ENCODE results near the gene SVBP.
"Not testable (repeated sequence)": the region's sequence is repeated elsewhere in the genome, so short reads cannot be mapped to it uniquely, and the experiment has no call there.

The SVBP gene

DNA sequence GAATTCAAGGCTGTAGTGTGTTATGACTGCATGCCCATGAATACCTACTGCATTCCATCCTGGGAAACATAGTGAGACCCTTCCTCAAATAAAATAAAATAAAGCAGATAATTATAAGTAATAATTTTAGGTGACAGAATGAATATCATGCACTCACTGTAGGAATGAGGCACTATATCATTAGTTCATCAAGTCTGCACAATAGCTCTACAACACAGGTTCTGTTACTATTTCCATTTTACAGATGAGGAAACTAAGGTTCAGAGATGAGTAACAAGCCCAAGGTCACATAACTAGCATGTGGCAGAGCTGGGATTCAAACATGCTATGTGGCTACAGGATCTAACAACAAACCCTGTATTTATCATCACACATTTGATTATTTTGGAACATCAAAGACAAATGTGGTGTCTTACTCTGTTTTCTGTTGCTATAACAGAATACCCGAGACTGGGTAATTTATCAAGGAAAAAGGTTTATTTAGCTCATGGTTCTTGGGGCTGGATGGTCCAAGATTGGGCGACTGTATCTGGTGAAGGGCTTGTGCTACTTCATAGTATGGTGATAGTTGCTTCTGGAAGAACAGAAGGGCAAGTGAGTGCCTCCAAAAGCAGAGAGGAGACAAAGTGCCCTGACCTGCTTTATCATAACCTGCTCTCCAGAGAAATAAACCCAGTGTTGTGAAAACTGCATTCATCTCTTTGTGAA is 24.4 kb upstream of the SVBP start:
- in situ Hi-C loops (cut with MboI; ENCODE audit: low sequenced_read_pairs): no loop called here

GRCh38 chr1:42841010-42841409 is 23.8 kb upstream of the SVBP start:
- in situ Hi-C loops (cut with MboI; ENCODE audit: low sequenced_read_pairs): no loop called here

- in situ Hi-C loops (cut with MboI; ENCODE audit: low sequenced_read_pairs): no loop called here
Observed at GRCh38 chr1:42838482-42839190, 21.4 kb upstream of the SVBP start.

DNA sequence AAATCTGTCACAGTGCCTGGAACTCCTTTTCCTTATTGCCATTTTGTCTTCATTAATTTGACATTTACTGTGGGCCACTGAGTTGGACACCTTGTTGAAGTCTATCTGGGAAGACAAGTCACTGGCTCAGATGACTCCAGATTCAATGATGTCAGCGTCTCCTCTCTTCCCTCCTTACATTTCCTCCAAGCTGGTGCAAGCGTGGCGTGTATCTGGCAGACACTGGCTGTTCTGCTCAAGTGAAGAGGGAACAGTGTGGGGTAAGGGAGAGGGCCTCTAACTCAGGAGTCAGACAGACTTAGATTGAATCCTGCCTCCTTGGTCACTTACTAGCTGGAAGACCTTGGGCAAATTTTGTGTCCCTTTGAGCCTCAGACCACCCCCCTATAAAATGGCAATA is 20.5 kb upstream of the SVBP start:
- in situ Hi-C loops (cut with MboI; ENCODE audit: low sequenced_read_pairs): no loop called here

DNA sequence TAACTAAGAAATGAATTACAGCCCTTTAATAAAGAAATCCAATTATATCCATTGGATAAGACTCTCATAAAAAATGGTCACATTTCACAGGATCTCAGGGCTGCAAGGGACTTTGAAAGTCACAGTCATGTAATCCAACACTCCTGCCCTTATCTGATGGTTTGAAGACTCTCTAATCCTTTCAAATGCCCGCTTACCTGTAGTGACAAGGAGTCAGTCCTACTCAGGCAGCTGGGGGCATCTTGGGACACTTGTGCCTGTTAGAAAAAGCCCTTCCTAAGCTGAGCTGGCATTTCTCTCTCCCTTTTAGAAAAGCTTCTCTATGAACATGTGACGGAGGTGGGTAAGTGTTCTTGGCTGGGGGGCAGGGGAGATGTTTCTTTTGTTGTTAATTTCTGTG is 18.2 kb upstream of the SVBP start:
- in situ Hi-C loops (cut with MboI; ENCODE audit: low sequenced_read_pairs): no loop called here

- in situ Hi-C loops (cut with MboI; ENCODE audit: low sequenced_read_pairs): no loop called here
Observed at GRCh38 chr1:42834803-42835202, 17.6 kb upstream of the SVBP start.

GRCh38 chr1:42833981-42834380 is 16.8 kb upstream of the SVBP start:
- in situ Hi-C loops (cut with MboI; ENCODE audit: low sequenced_read_pairs): no loop called here

DNA sequence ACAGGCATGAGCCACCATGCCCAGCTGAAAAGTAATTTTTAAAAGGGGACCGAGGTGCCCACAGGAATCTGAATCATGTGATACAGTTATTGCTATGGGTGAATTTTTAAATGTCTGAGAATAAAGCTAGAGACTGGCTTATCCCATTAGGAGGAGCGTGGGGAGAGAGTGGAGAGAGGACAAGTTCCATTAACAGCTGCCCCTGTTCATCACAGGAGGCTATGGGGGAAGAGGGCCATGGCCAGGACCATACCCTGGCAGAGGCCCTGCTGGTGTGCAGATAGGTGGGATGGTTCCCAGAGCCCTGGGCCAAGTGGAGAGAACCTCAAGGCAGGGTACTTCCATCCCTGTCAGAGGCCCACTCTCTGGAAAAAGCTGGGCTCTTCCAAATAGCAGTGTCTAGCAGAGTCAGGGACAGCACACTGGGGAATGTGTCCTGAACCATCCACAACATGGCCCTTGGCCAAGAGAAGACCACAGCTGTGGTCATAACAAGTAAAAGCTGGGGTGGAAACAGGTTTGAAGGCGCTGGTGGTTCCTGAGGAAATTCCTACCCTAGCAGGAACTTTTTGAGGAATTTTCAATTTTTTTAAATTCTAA is 15.5 kb upstream of the SVBP start:
- in situ Hi-C loops (cut with MboI; ENCODE audit: low sequenced_read_pairs): no loop called here

DNA sequence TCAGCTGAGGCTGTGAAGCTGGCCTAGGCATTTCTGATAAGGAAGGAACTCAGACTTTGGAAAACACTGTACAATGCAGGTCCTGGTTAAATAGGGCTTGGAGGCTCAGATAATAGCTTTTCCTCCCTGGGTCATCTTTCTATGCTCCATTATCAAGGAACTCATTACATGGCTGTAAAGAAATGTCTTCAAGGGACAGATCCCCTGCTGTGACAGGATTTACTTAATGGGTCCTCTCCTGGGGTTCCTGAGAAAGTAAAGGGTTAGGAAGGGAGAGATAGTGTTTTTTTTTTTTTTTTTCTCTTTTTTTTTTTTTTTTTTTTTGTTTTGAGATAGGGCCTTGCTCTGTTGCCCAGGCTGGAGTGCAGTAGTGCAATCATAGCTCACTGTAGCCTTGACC is 14.1 kb upstream of the SVBP start:
- in situ Hi-C loops (cut with MboI; ENCODE audit: low sequenced_read_pairs): no loop called here

DNA sequence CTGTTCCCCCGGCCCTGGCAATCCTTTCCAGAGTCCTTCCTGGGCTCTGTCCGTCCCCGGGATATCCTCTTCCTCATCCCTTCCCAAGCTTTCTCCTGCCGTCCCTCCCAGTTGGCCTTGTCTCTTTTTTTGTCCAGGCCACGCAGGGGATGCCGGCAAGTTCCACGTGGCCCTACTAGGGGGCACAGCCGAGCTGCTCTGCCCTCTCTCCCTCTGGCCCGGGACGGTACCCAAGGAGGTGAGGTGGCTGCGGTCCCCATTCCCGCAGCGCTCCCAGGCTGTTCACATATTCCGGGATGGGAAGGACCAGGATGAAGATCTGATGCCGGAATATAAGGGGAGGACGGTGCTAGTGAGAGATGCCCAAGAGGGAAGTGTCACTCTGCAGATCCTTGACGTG is 13.4 kb upstream of the SVBP start:
- in situ Hi-C loops (cut with MboI; ENCODE audit: low sequenced_read_pairs): no loop called here

GRCh38 chr1:42825036-42825851 is 8.0 kb upstream of the SVBP start:
- in situ Hi-C loops (cut with MboI; ENCODE audit: low sequenced_read_pairs): no loop called here

GRCh38 chr1:42824481-42825035 is 7.4 kb upstream of the SVBP start:
- in situ Hi-C loops (cut with MboI; ENCODE audit: low sequenced_read_pairs): no loop called here

- in situ Hi-C loops (cut with MboI; ENCODE audit: low sequenced_read_pairs): no loop called here
Observed at GRCh38 chr1:42822800-42823392, 5.7 kb upstream of the SVBP start.

DNA sequence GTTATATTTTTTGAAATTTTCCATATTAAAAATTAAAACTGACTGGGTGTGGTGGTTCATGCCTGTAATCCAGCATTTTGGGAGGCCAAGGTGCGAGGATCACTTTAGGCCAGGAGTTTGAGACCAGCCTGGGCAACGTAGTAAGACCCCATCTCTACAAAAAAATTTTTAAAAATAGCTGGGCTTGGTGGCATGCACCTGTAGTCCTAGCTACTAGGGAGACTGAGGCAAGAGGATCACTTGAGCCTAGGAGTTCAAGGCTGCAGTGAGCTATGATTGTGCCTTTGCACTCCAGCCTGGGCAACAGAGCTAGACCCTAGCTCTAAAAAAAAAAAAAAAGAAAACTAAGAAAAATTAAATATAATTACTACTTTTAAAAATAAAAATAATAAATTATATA is 4.5 kb upstream of the SVBP start:
- in situ Hi-C loops (cut with MboI; ENCODE audit: low sequenced_read_pairs): no loop called here

DNA sequence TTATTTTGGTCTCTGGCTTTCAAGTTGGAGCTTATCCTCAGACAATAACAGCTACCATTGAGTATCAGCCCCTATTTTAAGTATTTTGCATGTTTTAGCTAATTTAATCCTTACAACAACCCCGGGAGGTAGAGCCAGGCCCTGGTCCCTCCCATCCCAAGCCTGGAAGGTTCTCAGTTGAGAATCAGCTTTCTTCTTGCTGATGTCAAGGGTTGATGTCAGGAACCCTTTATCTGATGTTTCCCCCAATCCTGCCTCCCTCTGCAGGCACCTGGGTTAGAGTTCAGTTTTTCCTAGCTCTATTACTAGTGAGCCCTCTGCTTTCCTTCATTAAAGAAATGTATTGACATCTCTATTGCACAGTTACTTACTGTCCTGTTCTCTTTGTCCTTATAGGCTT is 3.6 kb upstream of the SVBP start:
- in situ Hi-C loops (cut with MboI; ENCODE audit: low sequenced_read_pairs): no loop called here

- in situ Hi-C loops (cut with MboI; ENCODE audit: low sequenced_read_pairs): no loop called here
Observed at GRCh38 chr1:42817976-42818375, 779 bp upstream of the SVBP start.

DNA sequence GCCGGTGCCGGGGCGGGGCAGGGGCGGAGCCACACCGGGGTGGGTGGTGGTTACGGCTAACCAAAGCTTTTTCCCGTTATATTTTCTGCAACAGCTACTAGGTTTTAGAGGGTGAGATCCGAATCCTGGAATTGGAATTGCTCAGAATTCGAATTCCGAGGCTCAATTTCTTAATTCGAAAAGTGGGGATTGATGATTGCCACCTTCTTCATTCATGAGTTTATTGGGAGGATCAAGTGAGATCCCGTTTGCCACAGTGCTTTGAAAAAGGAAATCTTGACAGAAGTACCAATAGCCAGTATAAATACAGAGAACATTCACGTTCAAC is 207 bp upstream of the SVBP start:
- in situ Hi-C loops (cut with MboI; ENCODE audit: low sequenced_read_pairs): no loop called here

GRCh38 chr1:42815941-42816584 is 1.1 kb downstream of the SVBP start:
- in situ Hi-C loops (cut with MboI; ENCODE audit: low sequenced_read_pairs): no loop called here

DNA sequence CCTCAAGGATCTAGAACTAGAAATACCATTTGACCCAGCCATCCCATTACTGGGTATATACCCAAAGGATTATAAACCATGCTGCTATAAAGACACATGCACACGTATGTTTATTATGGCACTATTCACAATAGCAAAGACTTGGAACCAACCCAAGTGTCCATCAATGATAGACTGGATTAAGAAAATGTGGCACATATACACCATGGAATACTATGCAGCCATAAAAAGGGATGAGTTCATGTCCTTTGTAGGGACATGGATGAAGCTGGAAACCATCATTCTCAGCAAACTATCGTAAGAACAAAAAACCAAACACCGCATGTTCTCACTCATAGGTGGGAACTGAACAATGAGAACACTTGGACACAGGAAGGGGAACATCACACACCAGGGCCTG is 2.4 kb downstream of the SVBP start:
- in situ Hi-C loops (cut with MboI; ENCODE audit: low sequenced_read_pairs): not testable (repeated sequence)

- in situ Hi-C loops (cut with MboI; ENCODE audit: low sequenced_read_pairs): no loop called here
Observed at GRCh38 chr1:42807056-42807668, 10.0 kb downstream of the SVBP start.

Measured in hTERT RPE-1 (cell line).